Activated CD4-positive, alpha-beta T cell treated with anti-CD3 and anti-CD28 coated beads, Interleukin-2, amount 50 U/mL, for 1 hour (primary cell): ENCODE measurements around the gene NUDT14.

Experiments
- DNase-seq: peaks from one replicate; pipeline ENCODE4 v3.0.0-alpha.2; 2020

NUDT14 gene

DNA sequence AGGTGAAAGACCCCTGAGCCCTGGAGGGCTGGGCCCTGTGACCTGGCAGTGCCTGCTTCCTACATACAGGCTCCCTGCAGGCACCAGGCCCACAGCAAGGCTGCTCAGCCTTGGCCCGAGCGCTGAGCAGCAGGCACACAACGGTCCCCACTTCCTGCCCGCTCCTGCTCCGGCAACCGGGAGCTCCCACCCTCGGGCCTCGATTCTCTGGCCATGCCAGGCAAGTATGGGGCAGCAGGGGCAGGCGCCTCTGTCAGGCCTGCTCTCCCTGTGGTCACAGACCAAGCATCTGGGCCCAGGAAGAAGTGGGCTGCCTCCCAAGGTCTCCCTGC lies 30.6 kb upstream of the NUDT14 start:
- no peak for DNase-seq

DNA sequence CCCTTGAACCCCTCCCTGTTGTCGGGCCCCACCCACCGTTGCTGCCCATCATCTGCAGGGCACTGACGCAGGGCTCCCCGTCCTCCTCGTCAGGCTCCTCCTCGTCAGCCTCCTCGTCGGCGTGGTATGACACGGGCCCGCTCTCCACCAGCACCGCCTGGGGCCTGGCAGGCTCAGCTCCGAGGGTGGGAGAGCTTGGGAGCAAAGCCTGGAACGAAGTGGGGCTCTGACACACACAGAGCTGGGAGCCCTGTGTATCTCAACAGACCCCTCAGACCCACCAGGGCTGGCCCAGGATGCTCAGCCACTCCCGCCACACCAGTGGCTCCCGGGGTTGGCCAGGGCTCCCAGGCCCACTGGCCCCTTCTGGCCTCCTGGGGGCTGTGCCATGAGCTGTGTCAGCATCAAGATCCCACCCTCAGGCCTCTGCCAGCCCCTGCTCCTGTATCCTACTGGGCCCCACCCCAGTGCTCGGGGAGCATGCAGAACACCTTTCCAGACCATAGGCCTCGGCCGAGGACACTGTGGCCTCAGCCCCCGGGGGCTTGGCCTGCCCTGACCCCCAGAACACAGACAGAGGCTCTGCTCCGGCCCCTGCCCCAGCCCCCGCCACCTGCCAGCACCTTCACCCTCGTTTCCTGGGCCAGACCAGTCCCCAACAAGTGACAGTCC lies 30.1 kb upstream of the NUDT14 start:
- no peak for DNase-seq

DNA sequence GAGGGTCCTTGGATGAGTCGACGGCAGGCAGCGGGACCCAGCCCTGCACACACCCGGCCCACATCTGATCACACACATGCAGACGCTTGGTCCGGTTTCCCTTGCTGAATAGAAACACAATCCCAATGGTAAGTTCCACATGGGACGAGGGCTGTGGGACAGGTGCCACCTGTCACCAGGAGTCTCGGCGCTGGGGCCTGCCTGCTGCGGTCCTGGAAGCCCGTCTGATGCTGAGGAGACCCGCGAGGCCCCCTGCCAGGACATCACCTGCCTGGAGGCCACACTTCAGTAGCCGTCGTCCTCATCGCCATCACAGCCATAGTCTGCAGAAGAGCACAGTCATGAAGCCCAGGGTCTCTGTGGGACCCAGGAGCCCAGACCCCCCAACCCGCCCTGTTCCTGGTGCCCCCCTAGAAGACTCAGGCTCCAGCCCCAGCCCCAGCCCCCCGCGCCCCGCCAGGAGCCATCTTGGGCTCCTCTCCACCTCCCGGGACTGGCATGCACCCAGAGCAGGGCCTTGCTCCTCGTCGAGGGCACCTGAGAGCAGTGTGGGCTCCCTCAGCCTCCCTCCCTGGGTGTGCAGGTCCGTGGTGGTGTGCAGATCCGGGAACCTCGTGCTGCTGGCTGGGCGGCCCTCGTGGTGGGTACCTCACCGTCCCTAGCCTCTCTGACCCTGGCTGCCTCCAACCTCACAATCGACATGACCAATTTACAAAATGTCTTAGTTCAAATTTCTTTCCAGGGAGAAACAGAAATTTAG lies 29.3 kb upstream of the NUDT14 start:
- no peak for DNase-seq

DNA sequence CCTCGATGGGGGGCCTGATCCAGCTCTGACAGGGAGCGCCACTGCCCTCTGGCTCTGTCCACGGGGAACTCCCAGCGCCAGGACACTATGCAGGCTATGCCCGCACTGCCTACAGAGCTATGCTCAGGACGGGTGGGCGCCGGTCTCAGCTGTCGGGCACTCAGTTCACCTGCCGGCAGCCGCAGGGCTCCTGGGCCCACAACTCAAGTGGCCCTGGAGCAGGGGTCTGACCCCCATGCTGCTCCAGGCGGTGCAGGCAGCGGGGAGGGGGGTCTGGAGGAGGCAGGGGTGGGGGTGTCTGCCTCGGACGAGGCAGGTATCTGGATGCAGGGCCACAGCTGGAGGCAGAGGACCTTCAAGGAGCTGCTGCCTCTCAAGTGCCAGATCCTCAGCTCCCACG lies 28.5 kb upstream of the NUDT14 start:
- DNase-seq: no peak

DNA sequence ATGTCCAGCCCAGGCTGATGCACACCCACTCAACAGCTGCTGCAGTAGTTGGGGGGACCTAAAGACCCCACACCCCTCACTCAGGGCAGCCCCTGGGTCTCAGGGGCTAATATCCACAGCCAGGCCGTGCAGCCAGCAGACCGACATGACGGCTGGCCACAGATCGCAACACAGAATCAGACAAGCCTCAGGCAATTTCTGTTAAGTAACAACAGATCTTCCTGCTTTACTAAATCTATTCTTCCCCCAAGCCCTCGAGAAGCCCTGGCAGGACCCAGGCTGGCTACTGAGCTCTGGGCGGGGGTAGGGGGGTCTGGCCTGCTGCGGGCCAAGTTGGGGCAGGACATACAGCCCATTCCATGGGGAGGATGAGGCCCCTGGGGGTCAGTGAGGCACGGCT lies 28.0 kb upstream of the NUDT14 start:
- DNase-seq: no peak

DNA sequence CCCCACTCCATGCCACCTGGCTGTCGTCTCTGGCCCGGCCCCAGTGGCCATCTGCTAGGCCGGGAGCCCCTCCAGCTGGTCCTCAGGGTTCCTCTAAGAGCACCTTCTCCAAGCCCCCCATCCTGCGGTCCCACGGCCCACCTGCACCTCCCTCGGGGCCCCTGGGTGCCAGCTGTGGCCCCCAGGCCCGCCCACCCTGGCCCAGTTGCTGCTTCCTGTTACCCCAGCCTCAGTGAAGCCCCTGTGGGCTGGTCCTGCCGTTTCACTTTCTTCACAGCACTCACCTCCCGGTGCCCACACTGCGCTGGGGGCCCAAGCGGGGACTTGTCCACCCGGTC lies 27.6 kb upstream of the NUDT14 start:
- DNase-seq: no peak

DNA sequence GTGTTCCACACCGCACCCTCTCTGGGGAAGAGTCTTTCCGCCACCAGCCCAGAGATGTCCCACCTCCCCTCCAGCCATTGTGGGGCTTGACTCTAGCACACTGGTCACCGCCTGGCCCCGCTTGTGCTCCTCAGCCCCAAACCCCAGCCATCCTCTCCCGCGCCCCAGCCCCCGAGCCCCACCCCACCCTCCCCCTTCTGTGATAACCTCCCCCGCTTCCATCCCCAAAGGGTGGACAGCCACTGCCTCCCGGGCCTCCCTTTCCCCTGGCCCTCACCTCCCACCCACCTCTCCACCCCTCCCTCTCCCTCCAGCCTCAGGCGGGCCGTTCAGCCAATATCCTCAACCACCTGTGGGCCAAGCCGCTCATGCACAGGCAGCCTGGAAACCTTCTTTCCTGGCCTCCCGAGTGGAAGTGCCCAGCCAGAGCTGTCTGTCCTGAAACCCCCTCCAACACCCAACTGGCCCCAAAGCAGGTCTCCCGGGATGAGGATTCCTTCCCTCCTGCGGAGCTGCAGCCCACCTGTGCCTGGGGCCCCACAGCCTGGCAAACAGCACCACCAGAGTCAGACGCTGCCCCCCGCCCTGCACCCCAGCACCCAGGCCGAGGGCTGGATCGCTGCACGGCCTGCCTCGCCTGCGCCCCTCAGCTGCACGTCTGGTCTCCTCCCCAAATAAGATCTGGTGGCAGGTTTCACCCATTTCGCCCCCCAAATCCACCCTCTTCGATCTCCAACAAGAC lies 27.1 kb upstream of the NUDT14 start:
- no peak for DNase-seq

DNA sequence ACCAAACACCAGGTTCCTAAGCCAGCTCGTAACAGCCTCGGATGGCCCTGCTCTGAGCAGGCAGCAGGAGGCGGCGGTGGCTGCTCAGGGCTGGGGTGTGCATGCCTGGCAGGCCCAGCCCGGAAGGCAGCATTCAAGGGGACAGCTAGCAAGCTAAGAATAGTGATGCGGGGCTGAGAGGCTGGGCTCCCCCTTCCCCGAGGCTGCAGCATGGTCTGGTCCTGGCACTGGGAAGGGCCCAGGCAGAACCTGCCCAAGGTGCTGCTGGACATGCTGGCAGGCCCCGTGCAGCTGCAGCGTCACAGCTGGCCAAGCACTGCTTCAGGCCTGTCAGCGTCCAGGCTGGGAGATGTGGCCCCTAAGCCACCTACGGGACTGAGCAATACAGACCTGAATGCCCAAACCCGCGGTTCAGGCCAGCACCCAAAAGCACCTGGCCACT lies 26.4 kb upstream of the NUDT14 start:
- DNase-seq: no peak

DNA sequence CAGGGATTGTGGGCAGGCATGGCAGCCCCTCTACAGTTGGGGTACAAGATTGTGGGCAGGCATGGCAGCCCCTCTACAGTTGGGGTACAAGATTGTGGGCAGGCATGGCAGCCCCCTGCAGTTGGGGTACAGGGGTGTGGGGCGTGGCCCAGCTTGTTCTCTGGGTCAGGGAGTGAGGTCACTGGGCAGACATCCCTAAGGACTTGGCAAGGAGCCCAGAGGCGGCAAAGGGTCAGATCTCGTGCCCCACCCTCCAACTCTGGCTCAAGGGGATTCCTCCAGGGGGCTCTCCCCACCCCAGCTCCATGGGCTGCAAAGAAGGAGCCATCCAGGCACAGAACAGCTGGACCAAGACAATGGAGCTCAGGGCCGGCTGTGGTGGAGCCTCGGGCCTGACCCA lies 25.8 kb upstream of the NUDT14 start:
- DNase-seq: no peak

DNA sequence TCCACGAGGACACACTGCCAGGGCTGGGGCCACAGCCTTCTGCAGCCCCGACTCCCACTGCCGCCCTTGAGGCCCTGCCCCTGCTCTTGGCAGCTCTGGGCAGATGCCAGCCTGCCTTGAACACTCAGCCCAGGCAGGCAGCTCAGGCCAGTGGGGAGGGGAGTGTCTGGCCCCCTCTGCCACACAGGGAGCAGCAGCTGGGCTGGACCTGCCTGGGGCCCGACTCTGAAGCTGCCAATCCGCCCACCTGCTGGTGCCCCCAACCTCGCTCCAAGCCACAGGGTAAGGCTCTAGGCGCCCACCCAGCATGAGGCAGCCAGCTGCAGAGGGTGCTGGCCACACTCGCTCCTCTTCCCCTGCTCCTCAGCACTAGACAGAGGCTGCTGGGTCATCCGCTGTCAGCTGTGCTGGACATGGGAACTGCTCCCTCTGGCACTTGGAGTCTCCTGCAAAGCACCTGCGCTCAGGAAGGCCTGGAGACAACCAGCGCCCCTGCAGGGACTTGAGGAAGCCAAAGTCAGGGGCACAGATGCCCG lies 24.6 kb upstream of the NUDT14 start:
- DNase-seq: no peak

DNA sequence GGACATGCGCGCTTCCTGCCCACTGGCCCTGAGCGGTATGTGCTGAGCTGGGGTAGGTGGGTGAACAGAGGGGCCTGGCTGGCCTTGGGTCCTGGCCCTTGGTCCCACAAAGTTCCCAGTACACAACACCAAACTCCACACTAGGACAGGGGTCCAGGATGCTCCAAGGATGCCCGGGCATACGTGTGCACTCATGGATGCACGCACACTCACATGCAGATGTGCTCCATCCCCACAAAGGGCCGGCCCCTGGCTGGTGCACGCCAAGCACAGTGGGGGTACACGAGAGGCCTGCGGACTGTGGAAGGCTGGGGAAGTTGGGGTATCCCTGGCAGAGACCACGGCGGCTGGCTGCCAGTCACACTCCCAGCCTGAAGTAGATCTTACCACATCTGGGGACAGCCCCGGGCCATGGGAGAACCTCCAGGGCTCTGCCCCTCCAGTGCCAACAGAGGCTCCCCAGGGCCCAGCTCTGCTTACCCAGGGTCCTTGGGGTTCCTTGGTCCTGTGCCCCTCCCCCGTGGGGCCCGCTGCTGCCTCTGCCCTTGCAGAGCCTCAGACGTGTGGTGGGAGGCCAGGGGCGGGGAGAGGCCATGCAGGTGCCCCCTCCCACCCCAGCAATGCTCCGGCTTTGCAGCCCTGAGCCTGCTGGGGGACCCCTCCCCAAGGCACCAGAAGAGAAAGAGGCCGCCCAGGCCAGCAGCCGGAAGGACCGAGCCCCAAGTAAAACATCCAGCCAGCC lies 24.0 kb upstream of the NUDT14 start:
- DNase-seq: no peak

DNA sequence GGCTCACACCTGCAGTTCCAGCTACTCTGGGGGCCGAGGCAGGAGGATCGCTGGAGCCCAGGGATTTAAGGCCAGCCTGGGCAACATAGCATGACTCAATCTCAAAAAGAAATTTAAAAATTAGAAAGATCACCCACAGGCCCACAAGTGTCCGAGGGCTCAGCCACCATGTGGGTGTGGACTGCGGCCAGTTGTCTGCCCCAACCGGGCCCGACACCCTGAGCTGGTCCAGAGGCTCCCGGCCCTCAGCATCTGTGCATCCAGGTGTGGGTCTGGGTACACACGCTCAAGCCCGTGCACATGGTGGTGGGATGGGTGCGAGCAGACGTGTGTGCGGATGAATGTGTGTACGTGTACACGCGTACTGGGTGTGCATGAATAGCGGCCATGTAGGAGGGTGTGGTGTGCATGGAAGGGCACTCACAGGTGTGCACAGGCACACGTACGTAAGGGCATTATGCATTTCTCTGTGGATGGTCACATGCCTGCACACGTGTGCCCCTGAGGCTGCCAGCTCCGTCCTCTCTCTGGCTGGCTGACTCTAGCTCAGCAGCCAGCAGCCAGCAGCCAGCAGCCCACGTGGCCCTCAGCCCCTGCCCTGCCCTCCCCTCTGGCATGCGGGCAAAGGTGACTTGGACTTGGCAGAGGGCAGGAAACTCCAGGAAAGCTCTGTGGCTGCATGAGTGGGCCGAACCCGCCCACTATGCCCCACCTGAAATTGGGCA lies 23.3 kb upstream of the NUDT14 start:
- no peak for DNase-seq

DNA sequence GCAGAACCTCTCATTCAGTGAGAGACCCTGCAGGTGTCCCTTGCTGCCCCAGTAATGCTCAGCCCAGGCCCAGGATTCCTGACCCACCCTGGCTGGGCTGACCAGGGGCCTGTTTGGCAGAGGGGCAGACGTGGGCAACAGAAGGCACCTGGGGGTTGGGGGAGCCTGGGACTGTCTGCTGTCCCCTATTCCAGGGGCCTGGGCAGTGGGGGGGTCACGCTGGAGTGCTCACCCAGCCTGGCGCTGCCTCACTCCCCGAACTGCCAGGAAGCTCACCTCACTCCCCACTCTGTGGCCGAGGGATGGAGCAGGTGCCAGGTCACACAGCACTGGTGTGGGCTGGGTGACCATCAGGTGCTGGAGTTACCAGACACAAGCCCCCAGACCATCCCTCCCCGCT lies 22.6 kb upstream of the NUDT14 start:
- no peak for DNase-seq

DNA sequence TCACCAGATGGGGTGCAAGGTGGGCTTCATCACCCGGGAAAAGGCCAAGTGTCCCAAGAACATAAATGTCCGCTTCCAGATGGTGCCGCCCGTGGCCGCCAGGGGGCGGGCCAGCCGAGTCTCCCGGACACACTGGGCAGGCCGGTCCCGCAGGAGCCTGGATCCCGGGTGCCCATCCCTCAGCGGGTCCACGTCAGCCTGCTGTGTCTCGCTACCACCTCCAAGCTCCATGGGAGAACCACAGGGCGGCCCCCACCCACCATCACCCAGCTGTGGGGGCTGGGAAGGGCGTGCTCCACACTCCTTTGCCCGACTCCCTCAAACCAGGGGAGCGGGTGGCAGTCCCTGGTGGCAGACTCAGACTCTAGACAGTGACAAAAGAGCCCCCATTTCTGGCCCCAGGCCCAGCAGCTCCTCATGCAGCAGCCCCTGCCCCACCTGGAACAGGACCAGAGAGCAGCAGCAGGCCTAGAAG lies 22.0 kb upstream of the NUDT14 start:
- DNase-seq: peak; percentile 60

DNA sequence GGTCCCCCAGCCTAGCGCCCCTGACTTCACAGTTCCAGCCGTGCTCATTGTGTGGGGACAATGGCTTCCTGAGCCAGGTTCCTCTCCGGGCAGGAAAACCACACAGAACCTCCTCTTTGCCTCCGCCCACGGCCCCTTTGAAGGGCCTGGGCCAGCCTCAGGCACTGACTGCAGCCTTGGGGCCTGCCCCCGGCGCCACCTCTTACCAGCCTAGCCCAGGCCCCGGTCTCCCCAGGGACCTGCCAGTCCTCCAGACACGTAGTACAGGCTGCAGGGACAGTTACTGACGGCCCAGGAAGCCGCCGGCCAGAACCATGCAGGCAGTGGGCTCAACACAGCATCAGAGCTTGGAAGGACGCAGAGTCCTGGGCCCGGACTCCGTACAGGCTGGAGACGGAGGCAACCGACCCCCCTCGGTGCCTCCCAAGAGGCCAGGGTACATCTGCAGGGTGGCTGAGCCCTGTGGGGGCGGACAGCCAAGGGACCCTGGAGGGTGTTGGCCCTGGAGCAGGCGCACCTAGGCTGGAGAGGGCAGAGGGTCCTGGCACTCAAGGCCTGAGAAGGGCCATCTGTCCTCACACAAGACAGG lies 20.9 kb upstream of the NUDT14 start:
- no peak for DNase-seq

DNA sequence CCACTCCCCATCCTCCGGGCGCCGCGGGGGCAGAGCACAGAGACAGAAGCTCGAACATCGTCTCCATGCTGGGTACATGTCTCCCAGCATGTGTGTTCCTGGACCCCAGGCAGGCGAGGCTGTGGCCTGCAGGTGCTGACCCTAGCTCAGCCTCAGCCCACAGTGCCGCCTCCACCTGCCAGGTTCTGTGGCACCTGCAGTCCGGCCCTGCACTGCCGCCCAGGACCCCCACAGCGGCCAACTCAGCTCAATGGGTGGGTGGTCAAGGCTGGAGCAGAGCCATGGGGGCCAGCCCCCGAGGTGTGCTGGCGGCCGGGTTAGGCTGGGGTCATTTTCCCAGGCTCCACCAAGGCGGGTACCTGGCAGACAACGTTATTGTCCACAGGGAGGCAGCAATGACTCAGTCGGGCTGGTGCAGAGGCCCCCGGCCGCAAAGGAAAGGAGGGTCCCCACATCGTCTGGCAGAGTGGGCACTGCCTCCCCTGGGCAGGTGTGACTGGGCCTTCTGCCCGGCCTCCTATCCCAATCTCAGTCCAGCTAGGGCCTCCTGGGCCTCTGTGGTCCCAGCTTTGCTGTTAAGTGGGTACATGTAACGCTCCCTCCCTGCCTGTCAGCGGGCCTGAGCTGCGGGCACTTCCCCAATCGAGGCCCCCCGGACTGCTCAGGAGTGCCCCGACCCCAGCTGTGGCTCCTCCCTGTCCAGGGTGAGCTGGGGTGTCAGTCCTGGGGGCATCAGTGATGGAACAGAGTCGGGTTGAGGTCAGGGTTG lies 20.2 kb upstream of the NUDT14 start:
- DNase-seq: no peak

DNA sequence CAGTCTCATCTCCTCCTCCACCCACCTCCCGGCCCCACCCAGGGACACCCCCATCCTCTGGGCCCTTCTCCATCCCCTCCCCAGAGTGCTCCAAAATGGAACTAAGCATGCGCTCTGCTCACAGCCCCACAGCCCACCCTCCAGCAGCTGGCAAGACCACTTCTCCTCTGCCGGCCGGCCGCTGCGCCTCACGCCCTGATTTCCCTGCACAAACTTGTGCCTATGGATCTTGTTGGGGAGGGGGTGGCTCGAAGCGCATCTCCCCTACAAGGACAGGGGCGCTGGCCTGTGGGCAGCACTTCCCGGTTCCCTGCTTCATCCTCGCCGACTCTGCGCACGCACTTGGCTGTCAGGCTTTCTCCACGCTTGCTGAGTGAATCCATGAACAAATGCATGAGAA lies 19.5 kb upstream of the NUDT14 start:
- no peak for DNase-seq

DNA sequence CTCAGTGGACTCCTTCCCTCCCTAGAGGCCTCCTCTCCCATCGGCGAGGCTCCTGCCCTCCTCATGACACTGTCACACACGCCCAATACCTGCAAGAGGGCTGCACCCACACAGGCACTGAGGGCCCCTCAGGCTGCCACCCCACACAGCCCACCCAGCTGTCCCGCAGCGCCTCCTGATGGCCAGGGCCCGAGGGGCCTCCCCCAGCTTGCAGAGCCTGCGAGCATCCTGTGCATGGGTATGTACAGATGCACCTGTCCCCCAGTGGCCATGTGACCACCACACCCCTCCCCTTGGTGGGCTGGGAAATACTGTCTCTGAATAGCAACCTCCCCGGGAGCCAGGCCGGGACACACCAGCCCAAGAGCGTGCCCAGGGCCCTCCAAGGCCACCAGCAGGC lies 19.0 kb upstream of the NUDT14 start:
- DNase-seq: no peak

DNA sequence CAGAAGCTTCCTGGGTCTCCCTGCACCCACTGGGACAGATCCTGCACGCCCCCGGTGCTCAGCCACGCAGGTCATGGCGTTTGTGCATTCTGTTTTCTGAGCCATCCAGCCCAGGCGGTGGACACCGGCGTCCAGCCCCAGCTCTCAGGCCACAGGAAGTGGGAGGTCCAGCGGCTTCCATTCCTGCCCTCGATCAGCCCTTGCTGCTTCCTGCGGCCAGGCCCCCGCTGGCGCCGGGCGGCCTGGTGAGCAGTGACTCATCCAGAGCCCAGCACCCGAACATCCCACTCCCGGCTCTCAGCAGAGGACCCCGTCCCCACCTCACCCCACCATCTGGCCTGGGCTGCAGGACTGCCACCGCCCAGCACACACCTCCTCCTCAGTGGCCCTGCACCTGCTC lies 18.0 kb upstream of the NUDT14 start:
- no peak for DNase-seq

DNA sequence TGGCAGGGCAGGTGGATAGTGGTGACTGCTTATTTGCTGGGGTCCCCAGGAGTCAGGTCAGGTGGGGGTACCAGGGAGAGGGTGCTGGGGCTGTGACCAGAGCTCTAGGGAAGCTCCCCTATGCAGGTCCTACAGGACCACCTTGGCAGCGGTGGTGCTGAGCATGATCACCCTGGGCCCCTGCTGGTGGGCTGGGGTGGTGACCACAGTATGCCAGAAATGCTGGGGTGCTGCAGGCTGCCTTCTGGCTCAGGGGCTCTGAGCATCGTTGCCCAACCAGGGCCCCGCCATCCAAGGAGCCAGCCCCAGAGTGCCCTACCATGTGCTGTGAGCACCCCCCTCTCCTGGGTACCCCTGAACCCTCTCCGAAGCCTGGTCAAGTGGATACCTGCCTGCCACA lies 17.5 kb upstream of the NUDT14 start:
- DNase-seq: no peak

DNA sequence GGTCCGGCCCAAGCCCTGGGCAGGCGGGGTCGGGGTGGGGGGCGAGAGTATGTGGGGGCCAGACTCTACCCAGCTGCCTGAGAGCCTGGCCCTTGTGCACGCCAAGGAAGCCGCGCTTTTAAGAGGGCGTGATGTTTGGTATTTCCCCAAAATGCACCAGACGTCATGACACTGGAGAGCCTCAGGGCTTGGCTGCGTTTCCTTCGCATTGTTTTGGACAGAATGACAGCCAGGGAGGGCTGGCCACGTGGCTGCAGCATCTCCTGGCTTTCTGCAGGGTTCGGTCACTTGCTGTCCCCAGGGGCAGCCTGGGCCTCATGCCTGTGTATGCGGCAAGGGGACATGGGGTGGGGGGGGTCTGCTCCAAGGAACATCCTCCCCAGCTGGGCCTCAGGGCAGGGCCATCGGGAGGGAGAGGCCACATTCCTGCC lies 16.1 kb upstream of the NUDT14 start:
- DNase-seq: no peak
